Stimulated activated naive CD4-positive, alpha-beta T cell treated with Interleukin-2 at 50 U/mL for 16 hours (primary cell): Measurements from ENCODE around the gene OXNAD1.

Source experiments
- DNase-seq: peaks from one replicate; lab custom pipeline; 2025; lab: John Stamatoyannopoulos, UW

OXNAD1 gene

DNA sequence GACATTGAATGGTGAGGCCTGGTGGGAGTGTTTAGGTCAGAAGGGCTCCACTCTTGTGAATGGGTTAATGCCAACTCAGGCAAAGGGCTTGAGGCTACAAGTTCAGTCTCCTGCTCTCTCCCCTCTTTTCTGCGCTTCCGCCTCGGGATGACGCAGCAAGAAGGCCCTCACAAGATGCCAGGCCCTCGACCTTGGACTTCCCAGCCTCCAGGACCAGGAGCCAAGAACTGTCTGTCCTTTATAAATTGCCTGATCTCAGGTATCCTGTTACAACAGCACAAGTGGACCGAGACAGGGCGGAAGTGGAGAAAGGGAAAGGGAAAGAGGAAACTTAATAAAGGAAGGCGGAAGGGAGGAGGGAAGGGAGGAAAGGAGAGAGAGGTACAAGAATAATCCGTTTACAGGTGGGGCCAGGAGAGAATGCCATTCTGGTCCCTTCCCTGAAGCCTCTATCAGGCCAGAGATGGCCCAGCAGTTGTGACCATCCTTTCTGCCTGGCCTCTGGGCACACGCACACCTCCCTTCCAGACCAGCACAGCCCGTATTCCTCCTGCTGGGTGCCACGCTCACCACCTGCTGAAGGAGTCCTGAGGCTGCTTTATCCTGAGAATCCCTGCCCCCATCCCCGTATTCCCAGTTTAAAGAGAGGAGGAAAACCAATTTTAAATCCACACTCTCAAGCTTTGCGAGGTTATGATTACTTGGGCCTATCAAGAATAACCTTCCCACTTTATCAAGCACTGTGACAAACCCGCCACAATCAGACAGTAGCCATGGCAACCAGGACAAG lies 64.2 kb downstream of the OXNAD1 start:
- no peak for DNase-seq

- DNase-seq = no peak
Measured at GRCh38 chr3:16329826-16330129, 64.8 kb downstream of the OXNAD1 start.

DNA sequence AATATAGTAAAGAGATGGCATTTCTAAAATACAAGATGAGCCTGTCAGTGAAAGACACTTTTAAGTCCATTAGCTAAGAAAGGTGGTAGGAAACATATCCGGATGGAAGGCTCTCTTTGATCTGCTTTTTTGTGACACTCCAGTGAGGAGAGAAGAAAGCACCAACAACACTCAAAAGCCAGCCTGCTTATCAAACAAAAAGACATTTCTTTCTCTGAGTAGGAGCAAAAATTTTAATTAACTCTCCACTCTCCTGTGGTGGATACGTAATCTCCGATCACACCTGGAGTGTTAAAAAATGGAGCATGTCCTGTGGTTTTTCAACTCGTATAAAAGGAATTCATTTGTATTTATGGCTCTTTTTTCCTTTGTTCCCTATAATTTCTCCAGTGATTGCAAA lies 65.3 kb downstream of the OXNAD1 start:
- DNase-seq = no peak

- no peak for DNase-seq
Measured at GRCh38 chr3:16331319-16331883, 66.4 kb downstream of the OXNAD1 start.

DNA sequence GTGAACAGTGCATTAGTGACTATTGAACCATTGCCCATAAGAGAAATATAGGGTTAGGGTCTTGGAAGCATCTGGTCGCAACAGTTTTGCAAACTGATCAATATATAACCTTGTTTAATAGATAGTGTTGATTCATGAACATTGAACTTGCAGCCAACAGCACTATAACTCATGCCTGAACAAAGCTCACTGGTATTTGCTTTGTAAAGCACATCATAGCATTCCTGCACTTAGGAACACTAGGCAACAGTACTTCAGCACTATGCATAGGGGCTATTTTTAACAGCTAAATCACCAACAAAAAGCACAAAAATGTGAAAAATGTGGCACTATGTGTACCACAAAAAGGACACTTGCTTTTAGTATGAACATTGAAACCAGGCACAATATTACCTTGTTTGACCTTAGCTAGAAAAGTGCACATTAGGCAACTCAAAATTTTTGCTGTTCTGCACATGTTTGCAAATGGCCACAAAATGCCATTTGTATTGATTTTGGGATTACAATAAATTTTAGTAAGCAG lies 68.0 kb downstream of the OXNAD1 start:
- DNase-seq = no peak

DNA sequence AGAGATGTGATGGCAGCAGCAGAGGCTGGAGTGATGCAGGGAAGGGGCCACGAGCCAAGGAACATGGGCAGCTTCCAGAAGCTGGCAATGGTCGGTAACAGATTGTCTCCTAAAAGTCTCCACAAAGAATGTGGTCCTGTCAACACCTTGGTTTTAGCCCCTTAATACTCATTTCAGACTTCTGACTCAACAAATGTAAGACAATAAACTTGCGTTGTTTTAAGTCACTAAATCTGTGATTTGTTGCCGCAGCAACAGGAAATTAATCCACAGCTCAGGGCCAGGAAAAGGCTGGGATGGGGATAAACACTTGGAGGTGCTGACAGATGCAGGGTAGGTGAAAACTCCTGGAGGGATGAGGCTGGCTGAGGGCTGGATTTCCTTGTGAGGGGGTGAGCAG lies 69.9 kb downstream of the OXNAD1 start:
- no peak for DNase-seq

DNA sequence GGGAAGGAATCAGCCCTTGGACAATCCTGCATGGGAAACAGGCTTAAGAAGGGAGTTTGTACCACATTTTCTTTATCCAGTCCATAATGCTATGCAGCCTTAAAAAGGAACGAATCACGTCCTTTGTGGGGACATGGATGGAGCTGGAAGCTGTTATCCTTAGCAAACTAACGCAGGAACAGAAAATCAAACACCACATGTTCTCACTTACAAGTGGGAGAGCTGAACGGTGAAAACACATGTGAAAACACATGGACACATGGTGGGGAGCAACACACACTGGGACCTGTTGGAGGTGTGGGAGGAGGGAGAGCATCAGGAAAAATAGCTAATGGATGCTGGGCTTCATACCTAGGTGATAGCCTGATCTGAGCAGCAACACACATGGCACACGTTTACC lies 70.3 kb downstream of the OXNAD1 start:
- DNase-seq = no peak

DNA sequence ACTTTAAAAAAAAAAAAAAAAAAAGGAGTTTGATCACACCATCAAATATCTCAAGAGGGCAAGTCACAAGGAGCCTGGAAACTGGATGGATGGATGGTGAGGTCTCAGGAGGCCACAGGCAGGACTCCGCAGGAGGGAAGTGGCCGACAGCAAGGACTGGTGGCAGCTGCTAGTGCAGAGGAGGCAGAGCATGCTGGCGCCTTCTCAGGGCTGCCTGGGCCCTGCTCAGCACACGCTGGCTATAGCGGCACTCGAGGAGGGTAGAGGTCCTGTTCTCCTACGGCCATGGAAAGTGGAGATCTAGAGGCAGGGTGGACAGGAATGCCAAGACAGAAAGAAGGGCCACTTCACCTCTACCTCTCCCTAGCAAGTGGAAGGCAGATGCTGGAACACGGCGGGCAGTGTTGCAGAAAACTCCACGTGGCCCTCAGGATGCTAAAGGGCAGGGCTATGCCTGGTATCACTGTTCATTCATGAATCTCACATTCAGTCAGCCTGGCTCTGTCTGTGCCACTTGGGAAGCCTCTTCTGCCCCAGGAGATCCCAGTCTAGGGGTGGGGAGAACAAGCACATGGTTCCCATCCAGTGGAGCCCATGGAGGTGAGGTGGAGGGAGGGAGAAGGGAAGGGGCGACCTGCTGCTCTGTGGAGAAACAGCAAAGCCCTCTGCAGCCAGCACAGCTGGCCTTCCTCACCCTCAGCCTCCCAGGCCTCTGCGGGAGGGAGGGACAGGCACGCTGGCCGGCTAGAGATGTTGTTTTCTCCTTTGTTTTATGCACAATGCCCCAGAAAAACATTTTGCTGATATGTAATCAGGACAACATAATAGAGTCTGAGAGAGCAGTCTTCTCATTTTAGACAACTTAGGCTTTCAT lies 71.0 kb downstream of the OXNAD1 start:
- no peak for DNase-seq

GRCh38 chr3:16336825-16337224 lies 71.8 kb downstream of the OXNAD1 start:
- DNase-seq = no peak

- peak; percentile 11 for DNase-seq
Measured at GRCh38 chr3:16337856-16338540, 73.0 kb downstream of the OXNAD1 start.

- no peak for DNase-seq
Measured at GRCh38 chr3:16338999-16339398, 74.0 kb downstream of the OXNAD1 start.

DNA sequence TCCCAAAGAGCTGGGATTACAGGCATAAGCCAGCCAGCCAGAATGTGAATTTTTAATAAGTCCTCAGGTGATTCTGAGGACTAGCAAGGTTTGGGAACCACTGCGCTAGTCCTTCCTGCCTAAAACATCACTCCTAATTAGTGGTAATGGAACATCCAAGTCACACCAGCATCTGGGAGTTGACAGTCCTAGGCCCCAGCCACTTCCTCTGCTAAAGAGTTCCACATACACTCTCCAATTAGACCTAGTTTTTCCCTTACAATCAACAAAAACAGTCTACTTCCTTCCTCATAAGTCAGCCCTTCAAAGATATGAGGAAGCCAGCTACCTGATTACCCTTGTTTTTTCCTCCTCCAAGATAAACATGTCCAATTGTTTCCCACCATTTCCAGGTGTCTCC lies 78.1 kb downstream of the OXNAD1 start:
- DNase-seq = no peak

- no peak for DNase-seq
Measured at GRCh38 chr3:16346413-16347081, 81.5 kb downstream of the OXNAD1 start.

- no peak for DNase-seq
Measured at GRCh38 chr3:16347548-16347947, 82.5 kb downstream of the OXNAD1 start.

- no peak for DNase-seq
Measured at GRCh38 chr3:16349986-16350596, 85.1 kb downstream of the OXNAD1 start.

GRCh38 chr3:16350597-16351318 lies 85.7 kb downstream of the OXNAD1 start:
- DNase-seq = no peak

DNA sequence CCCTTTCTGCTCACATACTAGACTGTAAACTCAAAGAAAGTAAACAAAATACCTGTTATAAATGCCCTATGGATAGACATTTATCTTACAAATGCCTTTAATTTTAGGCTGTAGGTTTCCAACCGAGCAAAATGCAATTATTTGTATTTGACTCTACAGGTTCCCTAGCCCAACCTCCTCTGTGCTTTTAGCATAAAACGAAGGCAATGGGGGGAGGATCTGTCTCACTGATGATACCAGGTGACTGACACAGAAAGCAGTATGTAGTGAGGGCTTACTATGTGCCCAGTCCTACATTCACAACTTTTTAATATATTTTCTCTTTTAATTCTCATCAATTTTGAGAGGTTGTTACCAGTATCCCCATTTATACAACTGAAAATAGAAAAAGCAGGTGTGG lies 87.4 kb downstream of the OXNAD1 start:
- no peak for DNase-seq

GRCh38 chr3:16354291-16354690 lies 89.3 kb downstream of the OXNAD1 start:
- no peak for DNase-seq
